GM21360 (cell line): ENCODE results near the gene PCNX2.
"Not testable (repeated sequence)": the region's sequence is repeated elsewhere in the genome, so short reads cannot be mapped to it uniquely, and the experiment has no call there.

Source experiments
- ATAC-seq: cut with Tn5 transposase; IDR thresholded peaks from one replicate; pipeline ENCODE4 v1.9.1; 2021; ENCODE audit warnings: mild to moderate bottlenecking, moderate library complexity; ENCODE audit not compliant: unreplicated experiment

PCNX2 gene

GRCh38 chr1:233229288-233229687 lies 66.2 kb downstream of the PCNX2 start:
- no peak for ATAC-seq

- no peak for ATAC-seq
These were observed 67.5 kb downstream of the PCNX2 start for GRCh38 chr1:233227930-233228465.

GRCh38 chr1:233224311-233224710 lies 71.2 kb downstream of the PCNX2 start:
- ATAC-seq: no peak

GRCh38 chr1:233217832-233218231 lies 77.7 kb downstream of the PCNX2 start:
- ATAC-seq: no peak

GRCh38 chr1:233216009-233216408 lies 79.5 kb downstream of the PCNX2 start:
- ATAC-seq: no peak

GRCh38 chr1:233215135-233215760 lies 80.3 kb downstream of the PCNX2 start:
- no peak for ATAC-seq

GRCh38 chr1:233211595-233211994 lies 83.9 kb downstream of the PCNX2 start:
- ATAC-seq: no peak

- ATAC-seq: no peak
These were observed 84.4 kb downstream of the PCNX2 start for GRCh38 chr1:233211106-233211505.

- no peak for ATAC-seq
These were observed 86.0 kb downstream of the PCNX2 start for GRCh38 chr1:233209481-233209880.

GRCh38 chr1:233208687-233209086 lies 86.8 kb downstream of the PCNX2 start:
- no peak for ATAC-seq

- no peak for ATAC-seq
These were observed 97.6 kb downstream of the PCNX2 start for GRCh38 chr1:233197940-233198339.

- no peak for ATAC-seq
These were observed 101.8 kb downstream of the PCNX2 start for GRCh38 chr1:233193741-233194140.

GRCh38 chr1:233190987-233191386 lies 104.5 kb downstream of the PCNX2 start:
- no peak for ATAC-seq

- no peak for ATAC-seq
These were observed 106.0 kb downstream of the PCNX2 start for GRCh38 chr1:233189526-233189925.

GRCh38 chr1:233188061-233188460 lies 107.5 kb downstream of the PCNX2 start:
- ATAC-seq: no peak

GRCh38 chr1:233183226-233184020 lies 112.1 kb downstream of the PCNX2 start:
- no peak for ATAC-seq

GRCh38 chr1:233182587-233182986 lies 112.9 kb downstream of the PCNX2 start:
- no peak for ATAC-seq

- ATAC-seq: no peak
These were observed 114.7 kb downstream of the PCNX2 start for GRCh38 chr1:233180641-233181364.

GRCh38 chr1:233179638-233180037 lies 115.9 kb downstream of the PCNX2 start:
- ATAC-seq: not testable (repeated sequence)

GRCh38 chr1:233172201-233172600 lies 123.3 kb downstream of the PCNX2 start:
- ATAC-seq: no peak

- ATAC-seq: no peak
These were observed 124.8 kb downstream of the PCNX2 start for GRCh38 chr1:233170741-233171140.

GRCh38 chr1:233168384-233168783 lies 127.1 kb downstream of the PCNX2 start:
- no peak for ATAC-seq
